AG04449 (cell line): ENCODE data around the gene RBM3.
"Not testable (repeated sequence)": the region's sequence is repeated elsewhere in the genome, so short reads cannot be mapped to it uniquely, and the experiment has no call there.

Experiments
- CTCF ChIA-PET: fragments of 350-600 bp; formaldehyde crosslinking; extraction: SDS; loops from one replicate; lab custom pipeline; 2021; ENCODE audit warnings: antibody characterized with exemption; lab: Yijun Ruan, JAX
- POLR2A ChIA-PET: fragments of 400-600, 350-600 bp; formaldehyde crosslinking; extraction: SDS; loops from one replicate; lab custom pipeline; 2020; ENCODE audit warnings: antibody characterized with exemption, inconsistent platforms; lab: Yijun Ruan, JAX
- DNase-seq: peaks from one replicate; pipeline ENCODE4 v3.0.0-alpha.2; 2010; ENCODE audit warnings: low read depth, low spot score
- H3K4me3 ChIP-seq: 2 replicates; pipeline ENCODE4 v1.5.1; 2011; ENCODE audit warnings: low read depth, mild to moderate bottlenecking, control low read depth, low read length
- CTCF ChIP-seq: IDR thresholded peaks from one replicate; pipeline ENCODE4 v1.5.1; 2011; ENCODE audit warnings: mild to moderate bottlenecking, moderate library complexity, low read length, control low read depth, inconsistent platforms; ENCODE audit not compliant: insufficient read depth; ENCODE audit errors: missing control alignments

RBM3 gene

DNA sequence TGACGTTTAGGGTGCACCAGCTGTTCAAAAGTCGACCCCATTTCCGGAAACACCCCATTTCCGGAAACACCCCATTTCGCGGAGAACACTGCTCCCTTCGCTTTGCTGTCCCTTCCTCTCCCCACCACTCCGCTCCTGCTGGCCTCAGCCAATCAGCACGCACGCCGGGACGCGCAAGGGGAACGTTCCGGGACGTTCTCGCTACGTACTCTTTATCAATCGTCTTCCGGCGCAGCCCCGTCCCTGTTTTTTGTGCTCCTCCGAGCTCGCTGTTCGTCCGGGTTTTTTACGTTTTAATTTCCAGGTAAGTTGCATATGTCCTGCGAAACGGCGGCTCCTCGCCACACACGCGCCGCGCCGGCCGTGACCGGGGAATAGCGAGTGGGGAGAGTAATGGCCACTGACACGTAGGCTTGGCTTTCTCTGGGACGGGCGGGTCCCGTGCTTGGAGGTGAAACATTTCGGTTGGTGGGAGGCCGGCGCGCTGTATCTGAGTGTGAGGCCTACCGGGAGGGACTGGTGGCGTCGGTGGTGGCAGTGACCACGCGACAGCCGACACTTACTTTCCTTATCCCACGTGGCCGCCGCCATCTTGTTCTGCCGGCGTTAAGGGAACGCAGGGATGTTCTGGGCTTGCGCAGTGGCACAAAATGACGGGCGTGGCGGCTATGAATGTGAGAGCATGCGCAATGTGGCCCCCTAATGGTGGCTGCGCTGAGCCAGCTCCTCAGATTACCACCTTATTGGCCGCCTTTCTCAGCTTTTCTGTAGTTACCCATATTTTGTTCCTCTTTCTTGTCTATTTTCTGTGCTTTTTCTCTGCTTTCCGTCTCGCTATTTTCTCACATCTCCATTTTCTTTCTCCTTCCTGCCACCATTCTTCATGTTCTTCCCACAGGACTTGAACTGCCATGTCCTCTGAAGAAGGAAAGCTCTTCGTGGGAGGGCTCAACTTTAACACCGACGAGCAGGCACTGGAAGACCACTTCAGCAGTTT is at the start of gene RBM3:
Gene RBM3, plus strand, starts transcription at position 215 of the 997 bp plus-strand sequence. Its CDS starts 697 bp downstream, at position 912.
- peak within 1 kb of the TSS; percentile 63 for H3K4me3 ChIP-seq
- TF ChIP-seq CTCF, result peak; percentile 42
- peak; percentile 52 for DNase-seq
- POLR2A ChIA-PET, result interaction anchor here (1.0 to 1.6 kb wide), 3 partner anchors 16 to 23 kb away, joined by 4 to 6 read pairs (median 5); no protein-coding TSS in a partner anchor
- CTCF ChIA-PET, result interaction anchor here (1.1 kb wide), 1 partner anchor 19 kb away, joined by 4 read pairs; no protein-coding TSS in a partner anchor

DNA sequence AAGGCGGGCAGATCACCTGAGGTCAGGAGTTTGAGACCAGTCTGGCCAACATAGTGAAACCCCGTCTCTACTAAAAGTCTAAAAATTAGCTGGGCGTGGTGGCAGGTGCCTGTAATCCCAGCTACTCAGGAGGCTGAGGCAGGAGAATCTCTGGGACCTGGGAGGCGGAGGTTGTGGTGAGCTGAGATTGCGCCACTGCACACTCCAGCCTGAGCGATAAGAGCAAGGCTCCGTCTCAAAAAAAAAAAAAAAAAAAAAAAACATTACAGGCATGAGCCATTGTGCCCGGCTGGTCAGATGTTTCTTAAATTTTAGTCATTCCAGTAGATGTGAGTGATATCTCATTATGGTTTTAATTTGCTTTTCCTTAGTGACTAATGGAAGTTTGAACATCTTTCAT is 48.4 kb upstream of the RBM3 start:
- DNase-seq, POLR2A ChIA-PET, H3K4me3 ChIP-seq: not testable (repeated sequence)
- CTCF ChIA-PET, result interaction anchor here (0.5 to 1.2 kb wide), 2 partner anchors 13 to 15 kb away, joined by 3 read pairs; partner anchors contain the start of gene TBC1D25

DNA sequence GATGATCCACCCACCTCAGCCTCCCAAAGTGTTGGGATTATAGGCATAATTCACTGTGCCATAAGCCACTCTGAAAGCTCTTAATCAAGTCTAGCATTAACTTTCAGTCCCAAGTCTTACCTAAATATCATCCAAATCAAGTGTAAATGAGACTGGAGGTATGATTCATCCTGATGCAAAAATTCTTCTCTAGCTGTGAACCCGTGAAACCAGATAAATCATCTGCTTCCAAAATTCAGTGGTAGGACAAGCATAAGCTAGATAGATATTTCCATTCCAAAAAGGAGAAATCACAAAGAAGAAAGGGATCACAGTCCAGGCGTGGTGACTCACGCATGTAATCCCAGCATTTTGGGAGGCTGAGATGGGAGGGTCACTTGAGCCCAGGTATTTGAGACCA is 43.5 kb upstream of the RBM3 start:
- H3K4me3 ChIP-seq, result no peak overlapping the region
- TF ChIP-seq CTCF, result no peak
- DNase-seq, result no peak
- ChIA-PET POLR2A (no interaction called here), CTCF (interaction anchor here (1.4 kb wide), 1 partner anchor 9 kb away, joined by 3 read pairs; the partner anchor contains the start of gene TBC1D25)

DNA sequence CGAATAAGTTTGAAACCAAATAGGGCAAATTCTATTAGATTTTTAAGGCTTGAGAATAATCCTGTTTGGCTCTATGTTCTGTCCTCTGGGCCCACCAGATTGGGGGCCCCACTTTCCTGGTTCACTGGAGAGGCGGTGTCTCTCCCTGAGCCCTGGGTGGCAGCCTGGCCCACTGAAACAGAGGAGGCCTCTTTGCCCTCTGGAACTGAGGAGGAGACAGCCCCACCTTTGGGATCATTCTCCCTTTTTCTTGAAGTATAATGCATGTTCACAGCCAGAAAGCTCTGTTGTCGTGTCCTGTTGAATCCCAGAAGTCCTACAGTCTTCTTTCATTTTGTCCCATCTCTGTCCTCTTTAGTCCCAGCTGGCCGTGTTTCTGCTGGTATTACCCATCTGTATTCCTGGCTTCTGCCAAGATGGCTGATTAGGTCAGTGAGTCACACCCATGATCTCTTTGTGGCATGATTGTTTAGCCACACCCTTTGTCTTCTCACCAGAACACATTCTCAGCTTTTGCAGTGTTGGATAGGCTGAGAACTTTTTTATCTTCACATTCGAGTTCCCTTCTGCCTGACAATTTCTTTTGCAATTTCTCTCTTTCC is 42.8 kb upstream of the RBM3 start:
- no peak for DNase-seq
- no peak overlapping the region for H3K4me3 ChIP-seq
- no peak for TF ChIP-seq CTCF
- CTCF ChIA-PET, result interaction anchor here (1.4 kb wide), 1 partner anchor 8 kb away, joined by 3 read pairs; the partner anchor contains the start of gene TBC1D25
- POLR2A ChIA-PET, result interaction anchor here (0.6 to 0.7 kb wide), 3 partner anchors 8 to 55 kb away, joined by 3 read pairs; partner anchors contain the start of gene TBC1D25

GRCh38 chrX:48532161-48532560 is 42.1 kb upstream of the RBM3 start:
- POLR2A ChIA-PET, result interaction anchor here (0.6 to 0.7 kb wide), 3 partner anchors 8 to 55 kb away, joined by 3 read pairs; partner anchors contain the start of gene TBC1D25
- CTCF ChIA-PET, result interaction anchor here (1.4 kb wide), 1 partner anchor 8 kb away, joined by 3 read pairs; the partner anchor contains the start of gene TBC1D25
- no peak for DNase-seq
- H3K4me3 ChIP-seq, result no peak overlapping the region
- no peak for TF ChIP-seq CTCF

GRCh38 chrX:48533165-48533564 is 41.1 kb upstream of the RBM3 start:
- no peak for TF ChIP-seq CTCF
- ChIA-PET POLR2A (no interaction called here), CTCF (no interaction called here)
- H3K4me3 ChIP-seq, result no peak overlapping the region
- no peak for DNase-seq
